ENCODE results near the gene TXNRD1.
"Not testable (repeated sequence)": the region's sequence is repeated elsewhere in the genome, so short reads cannot be mapped to it uniquely, and the experiment has no call there.

The TXNRD1 gene

GRCh38 chr12:104320627-104321024 is 105.0 kb downstream of the TXNRD1 start:
- no peak for DNase-seq (ENCODE audit: low read depth in 2 of 3, low spot score in 1 of 3)

DNA sequence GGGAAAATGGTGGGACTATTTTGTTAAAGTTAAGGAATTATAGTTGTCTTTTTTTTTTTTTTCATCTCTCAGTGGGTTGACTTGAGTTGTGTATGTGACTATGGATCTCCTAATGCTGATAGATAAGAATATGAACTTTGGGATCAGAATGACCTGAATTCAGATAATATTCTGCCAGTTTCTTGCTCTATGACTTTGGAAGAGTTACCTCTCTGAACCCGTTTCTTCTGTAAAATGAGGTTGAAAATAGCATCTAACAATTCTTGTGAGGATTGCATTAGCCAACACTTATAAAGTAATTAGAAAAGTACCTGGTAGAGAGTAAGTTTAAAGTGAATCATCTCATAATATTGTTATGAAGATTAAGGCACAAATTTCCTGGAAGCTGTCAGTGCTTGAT is 106.4 kb downstream of the TXNRD1 start:
- no peak for DNase-seq (ENCODE audit: low read depth in 2 of 3, low spot score in 1 of 3)

DNA sequence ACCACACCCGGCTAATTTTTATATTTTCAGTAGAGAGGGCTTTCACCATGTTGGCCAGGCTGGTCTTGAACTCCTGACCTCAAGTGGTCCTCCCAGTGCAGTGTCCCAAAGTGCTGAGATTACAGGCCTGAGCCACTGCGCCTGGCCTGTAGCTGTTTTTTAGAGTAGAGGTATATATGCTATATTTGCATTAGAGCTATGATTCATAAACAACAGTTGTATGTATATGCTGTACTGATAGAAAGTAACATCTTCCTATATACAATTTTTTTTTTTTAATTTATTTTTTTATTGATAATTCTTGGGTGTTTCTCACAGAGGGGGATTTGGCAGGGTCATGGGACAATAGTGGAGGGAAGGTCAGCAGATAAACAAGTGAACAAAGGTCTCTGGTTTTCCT is 107.0 kb downstream of the TXNRD1 start:
- not testable (repeated sequence) for DNase-seq (ENCODE audit: low read depth in 2 of 3, low spot score in 1 of 3)

- no peak for DNase-seq (ENCODE audit: low read depth in 2 of 3, low spot score in 1 of 3)
These were observed 108.3 kb downstream of the TXNRD1 start for GRCh38 chr12:104323899-104324298.

DNA sequence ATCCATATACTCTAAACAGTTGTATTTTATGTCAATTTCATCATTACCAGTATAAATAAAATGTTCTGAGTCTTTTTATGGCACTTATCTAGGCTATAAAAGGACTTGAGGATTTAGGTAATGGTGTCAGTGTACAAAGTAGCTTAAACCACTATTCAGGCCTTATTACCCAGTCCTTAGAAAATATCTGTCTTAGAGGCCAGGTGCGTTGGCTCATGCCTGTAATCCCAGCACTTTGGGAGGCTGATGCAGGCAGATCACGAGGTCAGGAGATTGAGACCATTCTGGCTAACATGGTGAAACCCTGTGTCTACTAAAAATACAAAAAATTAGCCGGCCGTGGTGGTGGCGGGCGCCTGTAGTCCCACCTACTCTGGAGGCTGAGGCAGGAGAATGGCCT is 112.7 kb downstream of the TXNRD1 start:
- not testable (repeated sequence) for DNase-seq (ENCODE audit: low read depth in 2 of 3, low spot score in 1 of 3)

DNA sequence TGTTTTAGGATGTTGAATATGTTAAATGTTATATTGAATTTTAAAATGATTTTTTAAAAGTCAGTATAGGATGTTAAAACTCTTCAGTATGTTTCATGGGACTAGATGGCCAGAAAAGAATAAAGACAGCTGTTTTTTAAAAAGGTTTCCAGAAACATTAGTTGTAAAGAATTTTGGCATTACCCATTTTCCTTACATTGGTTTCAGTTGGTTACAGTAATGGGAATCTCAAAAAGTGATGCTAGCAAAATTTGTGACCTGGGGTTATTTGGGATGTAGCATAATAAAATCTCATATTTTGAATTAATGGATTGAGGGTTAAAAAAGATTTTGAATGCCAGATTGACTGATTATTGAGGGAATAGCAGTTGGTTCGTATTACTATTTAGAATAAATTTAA is 113.2 kb downstream of the TXNRD1 start:
- no peak for DNase-seq (ENCODE audit: low read depth in 2 of 3, low spot score in 1 of 3)

GRCh38 chr12:104329707-104330532 is 114.3 kb downstream of the TXNRD1 start:
- no peak for DNase-seq (ENCODE audit: low read depth in 2 of 3, low spot score in 1 of 3)

DNA sequence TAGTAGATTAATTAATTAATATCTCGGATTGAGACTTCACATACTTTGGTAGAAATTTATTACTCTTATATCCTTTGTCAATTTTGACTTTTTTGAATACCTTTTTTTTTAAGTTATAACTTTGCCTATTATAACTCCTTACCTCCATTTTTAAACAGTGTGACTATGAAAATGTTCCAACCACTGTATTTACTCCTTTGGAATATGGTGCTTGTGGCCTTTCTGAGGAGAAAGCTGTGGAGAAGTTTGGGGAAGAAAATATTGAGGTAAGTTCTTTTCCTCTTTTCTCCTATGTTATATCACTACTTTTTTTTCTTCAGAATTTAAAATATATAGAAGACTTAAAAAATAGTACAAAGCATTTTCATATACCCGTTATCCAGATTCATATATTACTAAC is 115.8 kb downstream of the TXNRD1 start:
- DNase-seq (ENCODE audit: low read depth in 2 of 3, low spot score in 1 of 3): no peak

DNA sequence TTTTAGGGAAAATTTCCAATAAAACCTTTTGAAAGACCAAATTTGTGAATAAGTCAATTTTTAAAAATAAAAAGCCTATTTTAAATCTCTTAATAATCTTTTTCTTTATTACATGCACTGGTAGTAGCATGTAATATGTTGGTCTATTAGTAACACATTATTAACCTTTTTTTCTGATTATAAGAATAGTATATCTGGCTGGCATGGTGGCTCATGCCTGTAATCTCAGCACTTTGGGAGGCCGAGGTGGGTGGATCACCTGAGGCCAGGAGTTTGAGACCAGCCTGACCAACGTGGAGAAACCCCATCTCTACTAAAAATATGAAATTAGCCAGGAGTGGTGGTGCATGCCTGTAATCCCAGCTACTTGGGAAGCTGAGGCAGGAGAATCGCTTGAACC is 116.7 kb downstream of the TXNRD1 start:
- not testable (repeated sequence) for DNase-seq (ENCODE audit: low read depth in 2 of 3, low spot score in 1 of 3)

DNA sequence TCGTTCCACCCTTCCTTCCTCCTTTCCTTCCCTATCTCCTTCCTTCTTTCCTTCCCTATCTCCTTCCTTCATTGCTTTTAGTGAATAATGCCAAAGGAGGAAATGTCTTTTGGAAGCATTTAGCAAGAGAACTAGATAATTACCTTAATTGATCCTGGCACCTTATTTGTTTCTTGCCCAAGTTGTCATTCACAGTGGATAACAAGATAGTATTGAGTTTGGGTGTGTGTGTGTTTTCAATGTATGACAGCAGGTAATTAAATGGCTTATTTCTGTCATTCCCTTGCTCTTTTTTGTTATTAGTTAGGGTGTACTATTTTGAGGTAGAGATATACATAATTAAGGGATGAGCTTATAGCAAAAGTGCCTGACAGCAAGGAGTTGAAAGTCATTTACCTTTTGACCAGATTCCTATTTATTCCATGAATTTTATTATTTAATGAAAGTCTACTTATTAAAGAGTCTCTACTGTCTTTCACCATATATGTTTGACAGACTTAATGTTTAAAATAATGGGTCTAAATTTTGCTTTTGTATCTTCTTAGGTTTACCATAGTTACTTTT is 118.2 kb downstream of the TXNRD1 start:
- no peak for DNase-seq (ENCODE audit: low read depth in 2 of 3, low spot score in 1 of 3)

DNA sequence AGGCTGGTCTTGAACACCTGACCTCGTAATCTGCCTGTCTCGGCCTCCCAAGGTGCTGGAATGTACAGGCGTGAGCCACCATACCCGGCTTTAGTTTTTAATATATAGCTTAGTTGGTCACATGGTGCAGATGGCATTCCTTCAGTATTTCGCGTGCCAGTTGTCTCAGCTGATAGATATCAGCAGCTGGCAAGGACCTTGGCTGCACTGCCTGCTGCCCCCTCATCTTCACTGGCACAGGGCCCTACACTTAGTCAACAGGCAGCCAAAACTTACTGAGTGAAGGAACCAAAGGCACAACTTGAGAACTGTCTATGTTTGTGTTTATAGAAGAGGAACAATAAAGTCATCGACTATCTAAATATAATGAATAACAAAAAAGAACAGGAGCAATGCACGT is 119.0 kb downstream of the TXNRD1 start:
- DNase-seq (ENCODE audit: low read depth in 2 of 3, low spot score in 1 of 3): no peak

DNA sequence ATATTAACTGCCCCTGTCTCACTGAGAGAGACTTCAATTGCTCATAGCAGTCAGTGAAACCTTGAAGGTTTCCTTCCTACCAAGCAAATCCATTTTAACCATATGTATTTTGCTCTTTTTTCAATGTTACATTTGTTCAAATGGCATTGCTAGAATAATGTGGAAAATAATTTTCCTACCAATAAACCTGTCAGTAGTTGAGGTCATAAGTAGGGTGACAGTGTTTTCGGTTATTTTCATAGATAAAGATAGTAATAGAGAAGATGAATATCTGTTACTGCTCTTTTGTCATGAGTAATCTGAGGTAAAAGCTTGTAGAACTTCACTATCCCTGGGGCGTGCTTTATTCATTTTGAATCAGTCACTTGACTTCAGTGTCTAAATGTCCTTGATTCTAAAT is 120.5 kb downstream of the TXNRD1 start:
- no peak for DNase-seq (ENCODE audit: low read depth in 2 of 3, low spot score in 1 of 3)

- no peak for DNase-seq (ENCODE audit: low read depth in 2 of 3, low spot score in 1 of 3)
These were observed 121.5 kb downstream of the TXNRD1 start for GRCh38 chr12:104337030-104337558.

DNA sequence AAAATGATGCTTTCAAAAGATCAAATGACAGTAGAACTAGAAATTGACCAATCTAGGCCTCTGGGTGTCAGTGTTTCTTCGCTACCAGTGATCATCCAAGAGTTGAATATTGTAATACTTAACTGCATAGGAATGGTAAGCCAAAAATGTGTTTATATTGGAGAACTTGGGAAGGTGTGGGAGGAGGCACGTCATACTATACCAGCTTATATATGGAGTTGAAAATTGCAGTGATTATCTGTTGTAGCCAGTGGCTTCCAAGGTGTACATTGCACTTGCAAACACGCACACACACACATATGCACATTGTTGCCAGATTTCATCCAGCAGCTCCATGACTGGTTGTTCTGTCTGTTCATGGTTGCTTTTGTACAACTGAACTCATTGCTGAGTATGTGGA is 124.1 kb downstream of the TXNRD1 start:
- no peak for DNase-seq (ENCODE audit: low read depth in 2 of 3, low spot score in 1 of 3)

DNA sequence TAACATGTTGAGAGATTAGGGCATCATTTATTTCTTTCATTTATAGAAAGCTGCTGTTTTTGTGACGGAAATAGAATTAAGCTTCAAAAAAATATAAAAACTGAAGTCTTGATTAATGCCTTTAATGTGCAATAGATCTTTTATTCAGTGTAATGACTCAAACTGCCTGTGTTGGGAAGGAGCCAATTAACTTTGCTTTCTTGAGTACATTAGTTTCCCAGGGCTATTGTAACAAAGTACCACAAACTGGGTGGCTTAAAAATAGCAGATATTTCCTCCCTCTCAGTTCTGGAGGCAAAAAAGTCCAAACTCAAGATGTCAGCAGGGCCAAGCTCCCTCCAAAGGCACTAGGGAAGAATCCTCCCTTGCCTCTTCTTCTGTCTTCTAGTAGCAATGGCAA is 124.6 kb downstream of the TXNRD1 start:
- DNase-seq (ENCODE audit: low read depth in 2 of 3, low spot score in 1 of 3): no peak

GRCh38 chr12:104340925-104341611 is 125.5 kb downstream of the TXNRD1 start:
- DNase-seq (ENCODE audit: low read depth in 2 of 3, low spot score in 1 of 3): no peak

GRCh38 chr12:104342147-104342546 is 126.6 kb downstream of the TXNRD1 start:
- no peak for DNase-seq (ENCODE audit: low read depth in 2 of 3, low spot score in 1 of 3)

DNA sequence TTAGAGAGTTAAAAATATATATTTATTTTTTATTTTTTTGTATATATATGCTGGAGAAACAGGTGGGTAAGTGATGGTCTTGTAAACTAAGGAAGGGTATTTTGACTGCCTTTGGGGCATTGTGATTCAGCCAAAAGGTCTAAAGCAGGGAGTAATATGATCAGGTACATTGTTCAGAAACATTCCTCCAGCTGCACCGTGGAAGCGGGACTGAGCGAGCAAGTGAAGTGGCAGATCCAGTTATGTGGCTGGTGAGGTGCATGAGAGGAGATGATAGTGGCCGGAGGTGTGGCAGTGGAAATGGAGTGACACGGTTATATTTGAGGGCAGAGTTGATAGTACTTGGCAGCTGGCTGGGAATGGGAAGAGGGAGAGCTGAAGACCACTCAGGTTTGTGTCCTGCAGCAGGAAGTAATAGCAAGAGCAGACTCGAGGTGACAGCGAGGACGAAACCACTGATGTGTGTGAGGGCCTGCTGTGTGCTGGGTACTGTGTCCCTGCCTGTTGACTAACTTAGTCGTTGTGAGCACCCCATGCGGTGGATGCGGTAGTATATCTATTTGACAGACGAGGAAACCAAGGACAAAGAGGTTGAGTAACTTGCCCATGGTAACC is 127.2 kb downstream of the TXNRD1 start:
- DNase-seq (ENCODE audit: low read depth in 2 of 3, low spot score in 1 of 3): no peak

DNA sequence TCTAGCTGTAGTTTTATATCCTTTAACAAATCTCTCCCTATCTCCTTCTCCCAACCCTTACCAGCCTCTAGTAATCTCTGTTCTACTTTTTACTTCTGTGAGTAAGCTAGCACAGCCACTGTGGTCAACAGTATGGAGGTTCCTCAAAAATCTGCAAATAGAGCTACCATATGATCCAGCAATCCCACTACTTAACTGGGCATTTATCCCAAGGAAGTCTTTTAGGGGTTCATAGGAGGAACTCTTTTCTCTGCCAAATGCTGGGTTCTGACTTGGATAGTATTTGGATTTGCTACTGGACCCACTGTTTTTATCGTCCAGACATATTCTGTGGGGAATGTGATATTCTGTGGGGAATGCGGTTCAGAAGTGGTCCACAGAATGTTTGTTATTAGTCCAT is 129.1 kb downstream of the TXNRD1 start:
- no peak for DNase-seq (ENCODE audit: low read depth in 2 of 3, low spot score in 1 of 3)

DNA sequence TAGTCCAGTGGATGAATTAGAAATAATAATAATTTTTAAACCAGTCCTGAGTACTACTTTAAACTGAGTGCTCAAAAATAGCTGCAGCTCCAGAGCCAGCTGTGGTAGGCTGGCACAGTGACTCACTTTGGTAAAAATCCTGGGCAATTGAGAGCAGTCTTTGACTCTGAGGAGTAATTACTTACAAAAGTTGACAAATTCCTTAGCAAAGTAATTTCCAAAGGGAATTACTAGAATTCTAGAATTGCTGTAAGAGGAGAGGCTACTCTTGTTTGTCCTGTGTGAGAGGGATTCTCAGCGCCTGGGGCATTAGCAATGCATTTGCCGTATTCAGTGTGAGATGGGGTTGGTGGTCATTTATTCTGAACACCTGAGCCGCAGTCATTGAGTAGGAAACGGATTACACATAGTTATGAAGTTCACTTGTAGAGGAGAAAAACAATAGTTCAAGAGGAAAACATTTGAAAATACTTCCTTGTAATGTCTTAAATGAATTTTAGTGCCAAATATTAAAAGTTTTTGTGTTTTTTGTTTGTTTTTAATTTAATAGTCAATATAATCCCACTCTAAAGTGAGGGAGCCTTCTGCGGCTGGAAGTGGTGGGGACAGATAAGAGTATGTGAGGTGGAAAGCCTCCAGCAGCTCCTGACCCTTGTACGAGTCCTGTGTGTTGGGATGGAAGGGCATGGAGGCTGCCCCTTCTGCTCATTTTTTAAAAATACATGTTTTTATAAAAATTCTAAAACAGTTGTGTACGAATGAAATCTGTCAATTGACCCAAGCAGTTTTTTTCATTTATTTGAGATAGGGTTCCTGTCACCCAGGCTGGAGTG is 129.9 kb downstream of the TXNRD1 start:
- DNase-seq (ENCODE audit: low read depth in 2 of 3, low spot score in 1 of 3): no peak
